Inferior parietal cortex (tissue), 1 donor: Measurements from ENCODE around the gene ACVR2A.

ENCODE experiments used
- DNase-seq: peaks from one replicate; pipeline ENCODE4 v3.0.0-alpha.2; 2016; ENCODE audit errors: extremely low spot score

Gene ACVR2A

GRCh38 chr2:147855316-147855715, 10.5 kb downstream of the ACVR2A start:
- DNase-seq: no peak

GRCh38 chr2:147855977-147856376, 11.1 kb downstream of the ACVR2A start:
- no peak for DNase-seq

- DNase-seq: no peak
These were observed 15.2 kb downstream of the ACVR2A start for GRCh38 chr2:147860009-147860408.

- no peak for DNase-seq
These were observed 18.2 kb downstream of the ACVR2A start for GRCh38 chr2:147862859-147863516.

GRCh38 chr2:147863835-147864234, 19.0 kb downstream of the ACVR2A start:
- no peak for DNase-seq

- DNase-seq: no peak
These were observed 20.7 kb downstream of the ACVR2A start for GRCh38 chr2:147865560-147865959.

- DNase-seq: no peak
These were observed 22.2 kb downstream of the ACVR2A start for GRCh38 chr2:147867050-147867449.

- DNase-seq: no peak
These were observed 25.1 kb downstream of the ACVR2A start for GRCh38 chr2:147869934-147870333.

- no peak for DNase-seq
These were observed 28.1 kb downstream of the ACVR2A start for GRCh38 chr2:147872967-147873366.

- no peak for DNase-seq
These were observed 29.1 kb downstream of the ACVR2A start for GRCh38 chr2:147873859-147874483.

- DNase-seq: no peak
These were observed 35.0 kb downstream of the ACVR2A start for GRCh38 chr2:147879846-147880245.

- DNase-seq: no peak
These were observed 37.8 kb downstream of the ACVR2A start for GRCh38 chr2:147882631-147883030.

- no peak for DNase-seq
These were observed 40.0 kb downstream of the ACVR2A start for GRCh38 chr2:147884830-147885229.

- no peak for DNase-seq
These were observed 41.3 kb downstream of the ACVR2A start for GRCh38 chr2:147886136-147886535.

- DNase-seq: no peak
These were observed 43.9 kb downstream of the ACVR2A start for GRCh38 chr2:147888680-147889079.

GRCh38 chr2:147904051-147904450, 59.2 kb downstream of the ACVR2A start:
- no peak for DNase-seq

- no peak for DNase-seq
These were observed 64.3 kb downstream of the ACVR2A start for GRCh38 chr2:147909178-147909577.

- peak; percentile 90 for DNase-seq
These were observed 66.2 kb downstream of the ACVR2A start for GRCh38 chr2:147910990-147911473.

GRCh38 chr2:147913701-147914480, 69.1 kb downstream of the ACVR2A start:
- DNase-seq: no peak

- no peak for DNase-seq
These were observed 71.2 kb downstream of the ACVR2A start for GRCh38 chr2:147916067-147916466.

GRCh38 chr2:147916723-147917122, 71.9 kb downstream of the ACVR2A start:
- no peak for DNase-seq

GRCh38 chr2:147917161-147917560, 72.3 kb downstream of the ACVR2A start:
- no peak for DNase-seq

- DNase-seq: no peak
These were observed 79.0 kb downstream of the ACVR2A start for GRCh38 chr2:147923846-147924245.
